Thyroid gland (tissue), 4 donors: Measurements from ENCODE around the gene GOLGA8R. TPM values are rescaled to one million over a fixed set of nuclear protein-coding genes. Genes with fewer than 3 reads are reported as not detected.
A peak's percentile ranks its signal among the peaks of the same experiment; 100 is the strongest.
"Not testable (repeated sequence)": the region's sequence is repeated elsewhere in the genome, so short reads cannot be mapped to it uniquely, and the experiment has no call there.

Experiments used
- DNase-seq, 2 donors: peaks; one replicate each; pipeline ENCODE4 v3.0.0-alpha.2; 2019
- H3K27ac ChIP-seq, 3 donors: fragments of 200-600 bp; sonication (generic); 1 replicate in 2 of 3; 2 replicates in 1 of 3; pipeline ENCODE4 v1.5.1; 2016 to 2019; ENCODE audit warnings: mild to moderate bottlenecking in 1 of 3, moderate library complexity in 1 of 3
- H3K27me3 ChIP-seq: fragments of 200-600 bp; sonication (generic); one replicate; pipeline ENCODE4 v1.5.1; 2019
- H3K36me3 ChIP-seq, 2 donors: fragments of 200-600 bp; sonication (generic); one replicate each; pipeline ENCODE4 v1.5.1; 2016 to 2019
- H3K4me1 ChIP-seq, 2 donors: fragments of 200-600 bp; sonication (generic); one replicate each; pipeline ENCODE4 v1.5.1; 2017 to 2019
- H3K4me3 ChIP-seq, 3 donors: fragments of 200-600 bp; sonication (generic); replicated peaks in 1 of 3; 1 replicate in 2 of 3; 2 replicates in 1 of 3; pipeline ENCODE4 v1.5.1; 2016; ENCODE audit warnings: mild to moderate bottlenecking in 1 of 3
- H3K9me3 ChIP-seq: fragments of 200-600 bp; sonication (generic); one replicate; pipeline ENCODE4 v1.5.1; 2017
- CTCF ChIP-seq, 6 experiments: fragments of 200-600 bp in 3 of 6; fragments of 450-650 bp in 3 of 6; sonication (generic) in 3 of 6; IDR thresholded peaks; one replicate each; pipeline ENCODE4 v1.5.1; 2016 to 2019; ENCODE audit warnings: antibody characterized with exemption in 6 of 6, mild to moderate bottlenecking in 2 of 6, inconsistent platforms in 1 of 6, moderate library complexity in 1 of 6
- WGBS, 2 donors: methylation state at CpG; one replicate each; pipeline ENCODE4 v1.1.5; 2017; 5-methylcytosine and 5-hydroxymethylcytosine counted together
- intact Hi-C: fragments of 100-400 bp; cut with DNase I; formaldehyde crosslinking; loops from one replicate; pipeline ENCODE4 v1.15.1; 2023
- total RNA-seq, 4 donors: library from RNA; depleted of rRNA; stranded (reverse); fragments of >200 nt; gene quantifications; one replicate each; pipeline ENCODE4 v1.2.3, GENCODE V29; 2016

Gene GOLGA8R
- total RNA-seq: 10 to 100 TPM; 11.8 to 25.0 (median 23.4) TPM

DNA sequence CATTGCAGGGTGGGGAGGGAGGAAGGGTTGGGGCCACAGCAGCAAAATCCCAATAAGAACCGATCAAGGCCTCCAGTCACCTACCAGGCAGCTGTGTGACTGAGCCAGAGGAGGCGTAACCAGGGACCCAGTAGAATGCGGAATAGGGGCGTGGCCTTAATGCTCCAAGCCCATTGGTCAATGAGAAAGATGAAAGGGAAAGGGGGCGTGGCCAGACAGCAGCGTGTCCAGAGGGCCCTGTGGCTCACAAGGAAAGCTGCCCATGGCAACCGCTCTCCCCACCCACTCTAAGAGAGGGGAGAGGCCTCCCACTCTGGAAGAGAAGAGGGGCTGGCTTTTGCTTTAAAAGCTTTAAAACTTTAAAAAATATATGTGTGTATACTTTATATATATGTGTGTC lies at the start of gene GOLGA8R:
TSS of gene GOLGA8R (minus strand) at position 101 of the 400 bp plus-strand sequence. CDS start at position 3, 98 bp downstream.
- H3K9me3 ChIP-seq, H3K27me3 ChIP-seq, DNase-seq, intact Hi-C loops, H3K4me3 ChIP-seq, H3K27ac ChIP-seq, H3K36me3 ChIP-seq, H3K4me1 ChIP-seq: not testable (repeated sequence)
- no CpG with 5 or more reads among the region's 7 CpGs for WGBS, 2 donors

DNA sequence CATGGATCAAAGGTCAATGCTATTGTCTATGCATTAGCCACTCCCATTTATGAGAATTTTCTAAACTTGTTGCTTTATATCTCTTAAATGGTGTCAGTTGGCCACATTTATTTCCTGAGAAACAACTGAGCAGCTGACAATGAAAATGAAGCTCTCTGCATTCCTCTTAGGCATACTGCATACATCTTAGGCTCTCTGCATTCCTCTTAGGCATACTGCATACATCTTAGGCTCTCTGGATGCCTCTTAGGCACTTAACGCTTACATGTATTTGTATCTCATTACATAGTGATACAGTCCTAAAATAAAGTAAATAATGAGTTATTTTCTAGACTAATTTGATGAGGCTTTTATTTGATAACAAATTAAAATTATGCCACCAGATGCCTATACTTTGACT lies 49.8 kb upstream of the GOLGA8R start:
- intact Hi-C loops, H3K27me3 ChIP-seq, H3K4me1 ChIP-seq, H3K27ac ChIP-seq, H3K36me3 ChIP-seq, DNase-seq, H3K9me3 ChIP-seq, H3K4me3 ChIP-seq: not testable (repeated sequence)
- whole genome bisulfite sequencing, 2 donors: no CpG with 5 or more reads among the region's 1 CpG

DNA sequence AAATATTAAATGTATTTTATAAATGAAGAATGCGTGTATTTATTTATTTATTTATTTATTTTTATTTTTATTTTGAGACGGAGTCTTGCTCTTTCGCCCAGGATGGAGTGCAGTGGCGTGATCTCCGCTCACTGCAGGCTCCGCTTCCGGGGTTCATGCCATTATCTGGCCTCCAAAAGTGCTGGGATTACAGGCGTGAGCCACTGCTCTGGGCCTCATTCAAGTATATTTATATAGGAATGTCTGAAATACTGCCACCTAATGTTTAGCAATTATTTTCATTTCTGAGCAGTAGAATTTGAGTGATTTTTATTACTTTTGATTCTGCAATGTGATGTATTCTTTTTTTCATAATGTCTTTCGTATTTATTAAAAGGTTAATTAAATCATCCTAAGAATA lies 48.1 kb upstream of the GOLGA8R start:
- H3K27ac ChIP-seq, H3K27me3 ChIP-seq, H3K4me3 ChIP-seq, H3K9me3 ChIP-seq, H3K4me1 ChIP-seq, intact Hi-C loops, H3K36me3 ChIP-seq, DNase-seq: not testable (repeated sequence)
- no CpG with 5 or more reads among the region's 9 CpGs for WGBS, 2 donors

- H3K27ac ChIP-seq, H3K4me1 ChIP-seq, intact Hi-C loops, H3K4me3 ChIP-seq, H3K27me3 ChIP-seq, DNase-seq, H3K36me3 ChIP-seq, H3K9me3 ChIP-seq: not testable (repeated sequence)
Measured at GRCh38 chr15:30452702-30453101, 38.6 kb upstream of the GOLGA8R start.

DNA sequence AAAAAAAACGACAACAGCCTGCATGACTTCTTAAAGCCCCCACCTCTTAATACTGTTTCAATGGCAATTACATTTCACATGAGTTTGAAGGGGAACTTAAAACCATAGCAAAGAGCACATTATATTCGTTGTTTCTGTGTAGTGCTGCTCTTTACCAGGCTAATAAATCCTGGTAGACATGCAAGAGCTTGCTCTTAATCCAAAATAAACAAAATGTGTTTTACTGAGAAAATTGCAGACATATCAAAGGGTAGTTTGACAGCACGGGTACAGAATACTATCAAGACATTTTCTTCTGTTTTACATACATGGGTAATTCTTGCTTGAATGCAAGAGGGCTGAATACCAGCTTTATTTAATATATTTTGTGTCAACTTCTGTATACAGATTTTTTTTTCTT lies 24.3 kb upstream of the GOLGA8R start:
- H3K9me3 ChIP-seq, DNase-seq, H3K27me3 ChIP-seq, H3K4me3 ChIP-seq, intact Hi-C loops, H3K4me1 ChIP-seq, H3K36me3 ChIP-seq, H3K27ac ChIP-seq: not testable (repeated sequence)
- 29% methylated on average over 2 of the region's 3 CpGs; no CpG with 5 or more reads in 1 of the 2 donors for WGBS, 2 donors

DNA sequence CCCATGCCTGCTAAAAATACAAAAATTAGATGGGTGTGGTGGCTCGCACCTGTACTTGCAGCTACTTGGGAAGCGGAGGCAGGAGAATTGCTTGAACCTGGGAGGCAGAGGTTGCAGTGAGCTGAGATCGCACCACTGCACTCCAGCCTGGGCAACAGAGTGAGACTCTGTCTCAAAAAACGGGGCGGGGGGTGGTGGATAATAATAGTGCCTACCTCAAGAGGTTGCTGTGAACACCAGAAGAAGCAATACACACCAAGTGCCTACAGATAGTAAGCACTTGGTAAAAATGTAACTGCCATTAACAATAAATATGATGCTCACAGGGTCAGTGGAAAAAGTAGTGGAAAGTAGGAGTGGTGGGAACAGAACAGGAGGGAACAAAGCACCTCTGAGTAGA lies 21.8 kb upstream of the GOLGA8R start:
- H3K27me3 ChIP-seq, H3K4me3 ChIP-seq, H3K4me1 ChIP-seq, H3K9me3 ChIP-seq, DNase-seq, H3K36me3 ChIP-seq, intact Hi-C loops, H3K27ac ChIP-seq: not testable (repeated sequence)
- WGBS, 2 donors: 89 to 94% methylated on average over 3 to 4 of the region's 5 CpGs

DNA sequence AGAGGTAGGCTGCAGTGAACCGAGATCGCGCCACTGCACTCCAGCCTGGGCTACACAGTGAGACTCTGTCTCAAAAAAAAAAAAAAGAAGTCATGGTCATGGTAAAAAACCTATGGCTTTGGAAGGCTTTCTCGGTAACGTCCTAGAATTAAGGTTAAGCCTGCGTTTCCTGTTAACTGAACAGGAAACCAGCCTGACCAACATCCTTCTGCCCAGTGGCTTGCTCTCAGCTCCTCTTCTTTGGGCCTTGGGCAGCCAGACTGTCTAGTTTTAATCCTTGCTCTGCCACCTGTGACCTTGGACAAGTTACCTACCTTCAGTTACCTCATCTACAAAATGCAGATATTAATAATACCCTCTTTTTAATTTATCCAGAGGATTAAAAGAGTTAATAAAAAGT lies 6.7 kb upstream of the GOLGA8R start:
- 42 to 57% methylated on average over 6 of the region's 6 CpGs for WGBS, 2 donors
- H3K27me3 ChIP-seq, H3K9me3 ChIP-seq, H3K4me3 ChIP-seq, H3K36me3 ChIP-seq, H3K4me1 ChIP-seq, intact Hi-C loops: not testable (repeated sequence)
- peak in 1 of 2 donors; percentile 6 for DNase-seq
- peak overlapping the region; percentile 24 to 79 (median 59) for H3K27ac ChIP-seq

- intact Hi-C loops, H3K4me3 ChIP-seq, H3K27me3 ChIP-seq, DNase-seq, H3K9me3 ChIP-seq, H3K4me1 ChIP-seq, H3K27ac ChIP-seq, H3K36me3 ChIP-seq: not testable (repeated sequence)
- 75 to 78% methylated on average over 4 of the region's 6 CpGs for WGBS, 2 donors
Measured at GRCh38 chr15:30407636-30408035, 6.4 kb downstream of the GOLGA8R start.

GRCh38 chr15:30398988-30399387 lies 15.1 kb downstream of the GOLGA8R start:
- H3K9me3 ChIP-seq, H3K4me3 ChIP-seq, H3K27ac ChIP-seq, H3K4me1 ChIP-seq, H3K36me3 ChIP-seq, intact Hi-C loops, H3K27me3 ChIP-seq: not testable (repeated sequence)
- DNase-seq: peak; percentile 74 to 80
- TF ChIP-seq CTCF (IDR thresholded peaks at IDR 0.05): peak in 5 of 6 experiments; percentile 26 to 41 (median 35)
- WGBS, 2 donors: 0% methylated on average over 1 of the region's 6 CpGs; no CpG with 5 or more reads in 1 of the 2 donors

- H3K27ac ChIP-seq, H3K9me3 ChIP-seq, DNase-seq, intact Hi-C loops, H3K36me3 ChIP-seq, H3K4me3 ChIP-seq, H3K27me3 ChIP-seq, H3K4me1 ChIP-seq: not testable (repeated sequence)
- WGBS, 2 donors: no CpG with 5 or more reads among the region's 23 CpGs
Measured at GRCh38 chr15:30393664-30393991, 20.4 kb downstream of the GOLGA8R start.

DNA sequence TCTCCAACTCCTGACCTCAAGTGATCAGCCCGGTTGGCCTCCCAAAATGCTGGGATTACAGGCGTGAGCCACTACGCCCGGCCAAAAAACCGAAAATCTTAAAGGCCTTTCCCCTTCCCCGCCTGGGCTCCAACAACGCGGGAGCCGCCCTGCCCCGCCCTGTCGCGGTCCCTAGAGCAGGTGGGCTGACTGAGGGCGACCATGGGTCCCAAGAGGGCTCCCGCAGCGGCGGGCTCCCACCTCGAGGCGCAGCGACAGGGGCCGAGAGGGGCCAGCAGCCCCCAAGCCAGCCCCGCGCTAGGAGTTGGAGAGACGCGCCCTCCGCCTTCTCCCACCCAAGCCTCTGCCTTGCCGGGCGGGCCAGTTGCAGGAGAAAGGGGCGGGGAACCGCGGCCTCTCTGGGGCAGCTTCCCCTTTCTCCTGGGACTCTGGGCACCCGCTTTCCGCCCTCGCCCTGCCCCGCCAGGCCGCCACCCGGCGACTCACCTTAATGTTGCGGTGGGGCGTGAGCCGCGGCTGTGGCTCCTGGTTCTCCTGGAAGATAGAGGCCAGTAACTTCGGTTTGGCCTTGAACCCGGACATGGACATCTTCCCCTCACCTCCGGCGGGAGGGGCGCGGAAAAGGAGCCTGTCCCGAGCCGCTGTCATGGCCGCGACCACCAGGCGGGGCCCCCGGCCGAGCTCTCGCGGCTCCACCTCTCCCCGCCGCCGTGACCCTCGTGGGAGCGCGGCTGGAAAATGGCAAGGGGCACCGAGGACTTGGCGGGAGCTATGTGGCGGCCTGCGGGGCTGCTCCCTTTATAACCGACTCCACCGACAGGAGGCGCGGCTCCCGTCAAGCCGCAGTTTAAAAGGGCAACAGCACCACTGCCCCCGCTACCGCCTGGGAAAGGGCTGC lies 21.0 kb downstream of the GOLGA8R start, which contains the start of gene CHRFAM7A:
TSS of gene CHRFAM7A (minus strand) at position 775 of the 898 bp plus-strand sequence. CDS start 10,189 bp downstream, outside the sequence.
- DNase-seq, H3K4me3 ChIP-seq, H3K4me1 ChIP-seq, H3K9me3 ChIP-seq, H3K36me3 ChIP-seq, intact Hi-C loops, H3K27ac ChIP-seq, H3K27me3 ChIP-seq: not testable (repeated sequence)
- WGBS, 2 donors: no CpG with 5 or more reads among the region's 74 CpGs

- H3K4me1 ChIP-seq, DNase-seq, H3K27me3 ChIP-seq, H3K4me3 ChIP-seq, H3K27ac ChIP-seq, H3K9me3 ChIP-seq, intact Hi-C loops, H3K36me3 ChIP-seq: not testable (repeated sequence)
- no CpG with 5 or more reads among the region's 6 CpGs for WGBS, 2 donors
Measured at GRCh38 chr15:30386318-30386887, 27.7 kb downstream of the GOLGA8R start.
